Measurements from ENCODE around the gene PREP.
"Not testable (repeated sequence)": the region's sequence is repeated elsewhere in the genome, so short reads cannot be mapped to it uniquely, and the experiment has no call there.

The PREP gene

GRCh38 chr6:105256619-105257018 lies 146.3 kb downstream of the PREP start:
- no peak overlapping the region for H3K27ac ChIP-seq
- no peak overlapping the region for H3K4me3 ChIP-seq (ENCODE audit: low read depth in 1 of 2, low read length in 1 of 2)
- no peak for TF ChIP-seq CTCF (IDR thresholded peaks at IDR 0.05)
- H3K4me1 ChIP-seq (ENCODE audit: control insufficient read depth in 1 of 2, insufficient read depth in 1 of 2, low read depth in 1 of 2, low read length in 1 of 2) = no peaks in the 10 kb centered on the region
- H3K27me3 ChIP-seq = no peaks in the 10 kb centered on the region
- no peaks in the 10 kb centered on the region for H3K36me3 ChIP-seq
- H3K9me3 ChIP-seq = no peaks in the 10 kb centered on the region

GRCh38 chr6:105253787-105254186 lies 149.1 kb downstream of the PREP start:
- Histone ChIP-seq H3K4me1 (ENCODE audit: control insufficient read depth in 1 of 2, insufficient read depth in 1 of 2, low read depth in 1 of 2, low read length in 1 of 2) (no peaks in the 10 kb centered on the region), H3K27me3 (no peaks in the 10 kb centered on the region), H3K4me3 (ENCODE audit: low read depth in 1 of 2, low read length in 1 of 2) (no peak overlapping the region), H3K27ac (no peak overlapping the region), H3K36me3 (no peaks in the 10 kb centered on the region), H3K9me3 (no peaks in the 10 kb centered on the region)
- TF ChIP-seq CTCF (IDR thresholded peaks at IDR 0.05) = no peak

GRCh38 chr6:105251689-105252088 lies 151.2 kb downstream of the PREP start:
- TF ChIP-seq CTCF (IDR thresholded peaks at IDR 0.05) = no peak
- no peak overlapping the region for H3K4me3 ChIP-seq (ENCODE audit: low read depth in 1 of 2, low read length in 1 of 2)
- H3K9me3 ChIP-seq = no peaks in the 10 kb centered on the region
- H3K4me1 ChIP-seq (ENCODE audit: control insufficient read depth in 1 of 2, insufficient read depth in 1 of 2, low read depth in 1 of 2, low read length in 1 of 2) = no peaks in the 10 kb centered on the region
- H3K27ac ChIP-seq = no peak overlapping the region
- no peaks in the 10 kb centered on the region for H3K36me3 ChIP-seq
- H3K27me3 ChIP-seq = no peaks in the 10 kb centered on the region

- Histone ChIP-seq H3K4me1 (ENCODE audit: control insufficient read depth in 1 of 2, insufficient read depth in 1 of 2, low read depth in 1 of 2, low read length in 1 of 2) (no peaks in the 10 kb centered on the region), H3K9me3 (no peaks in the 10 kb centered on the region), H3K27me3 (no peaks in the 10 kb centered on the region), H3K36me3 (no peaks in the 10 kb centered on the region), H3K4me3 (ENCODE audit: low read depth in 1 of 2, low read length in 1 of 2) (no peak overlapping the region), H3K27ac (no peak overlapping the region)
- TF ChIP-seq CTCF (IDR thresholded peaks at IDR 0.05) = no peak
Measured at GRCh38 chr6:105250533-105250932, 152.3 kb downstream of the PREP start.

GRCh38 chr6:105243487-105243886 lies 159.4 kb downstream of the PREP start:
- H3K4me3 ChIP-seq (ENCODE audit: low read depth in 1 of 2, low read length in 1 of 2) = no peak overlapping the region
- no peaks in the 10 kb centered on the region for H3K4me1 ChIP-seq (ENCODE audit: control insufficient read depth in 1 of 2, insufficient read depth in 1 of 2, low read depth in 1 of 2, low read length in 1 of 2)
- H3K27ac ChIP-seq = no peak overlapping the region
- no peak for TF ChIP-seq CTCF (IDR thresholded peaks at IDR 0.05)
- H3K9me3 ChIP-seq = no peaks in the 10 kb centered on the region
- H3K36me3 ChIP-seq = no peaks in the 10 kb centered on the region
- H3K27me3 ChIP-seq = no peaks in the 10 kb centered on the region

GRCh38 chr6:105235155-105235554 lies 167.7 kb downstream of the PREP start:
- no peaks in the 10 kb centered on the region for H3K27me3 ChIP-seq
- no peaks in the 10 kb centered on the region for H3K9me3 ChIP-seq
- no peaks in the 10 kb centered on the region for H3K4me1 ChIP-seq (ENCODE audit: control insufficient read depth in 1 of 2, insufficient read depth in 1 of 2, low read depth in 1 of 2, low read length in 1 of 2)
- H3K36me3 ChIP-seq = no peaks in the 10 kb centered on the region
- no peak for TF ChIP-seq CTCF (IDR thresholded peaks at IDR 0.05)
- no peak overlapping the region for H3K27ac ChIP-seq
- no peak overlapping the region for H3K4me3 ChIP-seq (ENCODE audit: low read depth in 1 of 2, low read length in 1 of 2)

GRCh38 chr6:105231771-105232170 lies 171.1 kb downstream of the PREP start:
- H3K4me1 ChIP-seq (ENCODE audit: control insufficient read depth in 1 of 2, insufficient read depth in 1 of 2, low read depth in 1 of 2, low read length in 1 of 2); H3K27me3 ChIP-seq; H3K27ac ChIP-seq; H3K9me3 ChIP-seq; H3K4me3 ChIP-seq (ENCODE audit: low read depth in 1 of 2, low read length in 1 of 2); H3K36me3 ChIP-seq: not testable (repeated sequence)

Data from neutrophil (primary cell).